CD14-positive monocyte (primary cell): ENCODE results near the gene TMEM59L. TPM values are rescaled to one million over a fixed set of nuclear protein-coding genes. Genes with fewer than 3 reads are reported as not detected.

ENCODE experiments used
- DNase-seq, 3 donors: peaks; one replicate each; pipeline ENCODE4 v3.0.0-alpha.2; 2011 to 2022
- H2AFZ ChIP-seq: 2 replicates; pipeline ENCODE4 v1.6.0; 2012; ENCODE audit warnings: mild to moderate bottlenecking, low read depth, low read length, inconsistent platforms; ENCODE audit not compliant: insufficient read depth, poor library complexity, severe bottlenecking
- H3K27ac ChIP-seq, 2 donors: 1 replicate in 1 of 2; 2 replicates in 1 of 2; pipeline ENCODE4 v1.5.1; 2012 to 2013; ENCODE audit warnings: low read length in 2 of 2, control low read depth in 1 of 2, inconsistent platforms in 1 of 2, low read depth in 1 of 2, mild to moderate bottlenecking in 1 of 2
- H3K27me3 ChIP-seq, 2 donors: one replicate each; pipeline versions ENCODE4 v1.6.0 to v1.6.1; 2011 to 2013; ENCODE audit warnings: low read length in 2 of 2; ENCODE audit not compliant: control insufficient read depth in 2 of 2, insufficient read depth in 2 of 2
- H3K36me3 ChIP-seq, 2 donors: replicated peaks in 1 of 2; 1 replicate in 1 of 2; 2 replicates in 1 of 2; pipeline versions ENCODE4 v1.5.1 to v1.6.1; 2012 to 2013; ENCODE audit warnings: low read length in 2 of 2, control low read depth in 1 of 2, inconsistent platforms in 1 of 2, mild to moderate bottlenecking in 1 of 2; ENCODE audit not compliant: insufficient read depth in 2 of 2, control insufficient read depth in 1 of 2
- H3K4me1 ChIP-seq, 2 donors: 1 replicate in 1 of 2; 2 replicates in 1 of 2; pipeline versions ENCODE4 v1.5.1 to v1.6.1; 2012 to 2013; ENCODE audit warnings: low read length in 2 of 2, control low read depth in 1 of 2, inconsistent platforms in 1 of 2, mild to moderate bottlenecking in 1 of 2, moderate library complexity in 1 of 2; ENCODE audit not compliant: insufficient read depth in 2 of 2, control insufficient read depth in 1 of 2
- H3K4me2 ChIP-seq: replicated peaks from 2 replicates; pipeline ENCODE3; 2012; ENCODE audit warnings: low read length, moderate library complexity, mild to moderate bottlenecking; ENCODE audit not compliant: poor library complexity, severe bottlenecking; ENCODE audit errors: extremely low read depth
- H3K4me3 ChIP-seq, 3 experiments: fragments of 200-600 bp in 1 of 3; sonication (generic) in 1 of 3; replicated peaks in 1 of 3; 1 replicate in 2 of 3; 2 replicates in 1 of 3; pipeline ENCODE4 v1.5.1; 2011 to 2013; ENCODE audit warnings: low read length in 3 of 3, mild to moderate bottlenecking in 3 of 3, control low read depth in 2 of 3, low read depth in 2 of 3, inconsistent platforms in 1 of 3, moderate library complexity in 1 of 3
- H3K79me2 ChIP-seq: 2 replicates; pipeline ENCODE4 v1.6.0; 2012; ENCODE audit warnings: mild to moderate bottlenecking, control low read depth, inconsistent platforms, low read length, moderate library complexity; ENCODE audit not compliant: insufficient read depth
- H3K9ac ChIP-seq: 2 replicates; pipeline ENCODE4 v1.6.0; 2017; ENCODE audit warnings: low read length, mild to moderate bottlenecking; ENCODE audit not compliant: insufficient read depth, poor library complexity, severe bottlenecking
- H3K9me3 ChIP-seq, 2 donors: replicated peaks in 1 of 2; 1 replicate in 1 of 2; 2 replicates in 1 of 2; pipeline versions ENCODE4 v1.5.1 to v1.6.1; 2012 to 2013; ENCODE audit warnings: low read length in 2 of 2, control low read depth in 1 of 2; ENCODE audit not compliant: control insufficient read depth in 1 of 2, insufficient read depth in 1 of 2
- H4K20me1 ChIP-seq: 2 replicates; pipeline ENCODE4 v1.6.0; 2012; ENCODE audit warnings: mild to moderate bottlenecking, low read length, control low read depth, moderate library complexity; ENCODE audit not compliant: insufficient read depth
- H3K27ac Mint-ChIP-seq, 7 donors: one replicate each; pipeline ENCODE4 v1.8.0; 2020; ENCODE audit warnings: mild to moderate bottlenecking in 7 of 7, mixed read lengths in 7 of 7, moderate library complexity in 6 of 7, inconsistent platforms in 2 of 7
- H3K27me3 Mint-ChIP-seq, 3 donors: one replicate each; pipeline ENCODE4 v1.8.0; 2021 to 2022; ENCODE audit warnings: low read depth in 3 of 3, mild to moderate bottlenecking in 3 of 3, mixed read lengths in 3 of 3, moderate library complexity in 3 of 3, inconsistent platforms in 1 of 3
- H3K36me3 Mint-ChIP-seq, 2 donors: one replicate each; pipeline ENCODE4 v1.8.0; 2020; ENCODE audit warnings: mixed read lengths in 2 of 2, inconsistent platforms in 1 of 2, mild to moderate bottlenecking in 1 of 2
- H3K4me1 Mint-ChIP-seq: one replicate; pipeline ENCODE4 v1.8.0; 2020; ENCODE audit warnings: mild to moderate bottlenecking, mixed read lengths
- H3K4me3 Mint-ChIP-seq, 2 donors: one replicate each; pipeline ENCODE4 v1.8.0; 2020; ENCODE audit warnings: mild to moderate bottlenecking in 2 of 2, mixed read lengths in 2 of 2, moderate library complexity in 1 of 2
- H3K9me3 Mint-ChIP-seq, 7 donors: one replicate each; pipeline ENCODE4 v1.8.0; 2020 to 2022; ENCODE audit warnings: mixed read lengths in 7 of 7, mild to moderate bottlenecking in 6 of 7, moderate library complexity in 6 of 7, inconsistent platforms in 2 of 7
- WGBS: methylation state at CpG from one replicate; pipeline ENCODE4 v1.1.5; 2013; ENCODE audit warnings: missing lambda C conversion rate; ENCODE audit not compliant: insufficient coverage; 5-methylcytosine and 5-hydroxymethylcytosine counted together
- intact Hi-C, 2 donors: fragments of 100-400 bp; cut with micrococcal nuclease; formaldehyde crosslinking; loops; one replicate each; pipeline versions ENCODE4 v1.15.0 to v1.15.1; 2023
- polyA plus RNA-seq, 3 donors: library from polyadenylated mRNA; depleted of rRNA in 1 of 3; unstranded in 2 of 3; stranded (reverse) in 1 of 3; fragments of 300-500 nt in 2 of 3; fragments of >200 nt in 1 of 3; fragmentation: Illumina TruSeq in 2 of 3; gene quantifications; 1 replicate in 2 of 3; 2 replicates in 1 of 3; pipeline ENCODE4 v1.2.3, GENCODE V29; 2012 to 2021
- TF ChIP-seq, protein P1 (sequence below): fragments of 200-600 bp; IDR thresholded peaks from one replicate; pipeline ENCODE4 v1.8.0; 2022; ENCODE audit warnings: antibody characterized with exemption, mild to moderate bottlenecking

TMEM59L gene
- polyA plus RNA-seq, 3 donors = not detected

DNA sequence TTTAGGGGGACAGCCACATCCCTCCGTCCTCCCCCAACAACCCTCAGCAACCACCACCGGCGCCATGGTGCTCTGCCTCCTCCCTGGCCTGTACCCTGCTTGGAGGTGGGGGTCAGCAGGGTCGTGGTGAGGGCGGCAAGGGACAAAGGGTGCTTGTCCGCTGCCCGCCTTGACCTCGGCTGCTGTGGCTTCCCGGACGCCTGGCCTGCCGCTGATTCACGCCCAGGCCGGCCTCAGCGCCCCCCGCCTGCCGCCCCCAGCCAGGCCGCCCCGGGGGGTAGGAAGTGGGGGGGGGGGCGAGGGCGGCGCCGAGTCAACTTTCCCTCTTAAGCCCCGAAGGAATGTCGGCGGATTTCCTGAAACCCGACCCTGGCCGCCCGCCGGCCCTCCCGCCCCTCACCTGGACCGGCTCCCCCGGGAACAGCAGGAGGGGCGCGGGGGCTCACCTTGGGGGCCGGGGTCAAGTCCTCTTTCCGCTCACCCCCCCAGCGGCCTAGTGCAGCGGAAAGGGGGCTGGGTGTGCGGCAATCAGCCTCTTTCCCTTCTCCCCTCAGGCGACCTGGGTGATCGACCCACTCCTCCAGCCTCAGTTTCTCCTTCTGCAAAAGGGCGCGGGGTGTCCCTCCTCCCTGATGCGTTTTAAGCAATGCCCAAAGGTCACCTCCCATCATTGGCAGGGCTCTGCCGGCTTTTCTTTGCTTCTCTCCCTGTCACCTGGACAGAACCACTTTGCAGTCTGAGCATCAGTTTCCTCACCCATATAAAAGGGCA lies 1.9 kb upstream of the TMEM59L start:
- no peaks in the 10 kb centered on the region for H3K36me3 ChIP-seq
- peaks cover 75 to 85% of the 10 kb centered on the region in 2 donors for H3K27me3 ChIP-seq
- H3K4me3 ChIP-seq = no peak overlapping the region
- WGBS = 1% methylated on average over 20 of the region's 45 CpGs
- H3K27ac ChIP-seq = no peak overlapping the region
- Mint-ChIP-seq H3K36me3 (peaks cover 3% of the 10 kb centered on the region in 2 donors), H3K27me3 (peaks cover 80 to 94% (median 85%) of the 10 kb centered on the region in 3 donors), H3K27ac (no peak overlapping the region), H3K4me1 (peaks cover 12% of the 10 kb centered on the region), H3K4me3 (peak overlapping the region in 1 of 2 donors; percentile 90), H3K9me3 (peaks cover 0 to 29% (median 14%) of the 10 kb centered on the region in 7 donors)
- intact Hi-C loops = no loop called here
- no peak overlapping the region for H2AFZ ChIP-seq
- H3K9me3 ChIP-seq = peaks cover 0 to 36% of the 10 kb centered on the region in 2 donors
- no peak for DNase-seq
- no peaks in the 10 kb centered on the region for H4K20me1 ChIP-seq
- no peaks in the 10 kb centered on the region for H3K79me2 ChIP-seq
- no peak overlapping the region for H3K9ac ChIP-seq
- TF ChIP-seq, protein P1, sequence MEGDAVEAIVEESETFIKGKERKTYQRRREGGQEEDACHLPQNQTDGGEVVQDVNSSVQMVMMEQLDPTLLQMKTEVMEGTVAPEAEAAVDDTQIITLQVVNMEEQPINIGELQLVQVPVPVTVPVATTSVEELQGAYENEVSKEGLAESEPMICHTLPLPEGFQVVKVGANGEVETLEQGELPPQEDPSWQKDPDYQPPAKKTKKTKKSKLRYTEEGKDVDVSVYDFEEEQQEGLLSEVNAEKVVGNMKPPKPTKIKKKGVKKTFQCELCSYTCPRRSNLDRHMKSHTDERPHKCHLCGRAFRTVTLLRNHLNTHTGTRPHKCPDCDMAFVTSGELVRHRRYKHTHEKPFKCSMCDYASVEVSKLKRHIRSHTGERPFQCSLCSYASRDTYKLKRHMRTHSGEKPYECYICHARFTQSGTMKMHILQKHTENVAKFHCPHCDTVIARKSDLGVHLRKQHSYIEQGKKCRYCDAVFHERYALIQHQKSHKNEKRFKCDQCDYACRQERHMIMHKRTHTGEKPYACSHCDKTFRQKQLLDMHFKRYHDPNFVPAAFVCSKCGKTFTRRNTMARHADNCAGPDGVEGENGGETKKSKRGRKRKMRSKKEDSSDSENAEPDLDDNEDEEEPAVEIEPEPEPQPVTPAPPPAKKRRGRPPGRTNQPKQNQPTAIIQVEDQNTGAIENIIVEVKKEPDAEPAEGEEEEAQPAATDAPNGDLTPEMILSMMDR = no peak
- H3K4me2 ChIP-seq = no peak overlapping the region
- peaks cover 0 to 9% of the 10 kb centered on the region in 2 donors for H3K4me1 ChIP-seq

DNA sequence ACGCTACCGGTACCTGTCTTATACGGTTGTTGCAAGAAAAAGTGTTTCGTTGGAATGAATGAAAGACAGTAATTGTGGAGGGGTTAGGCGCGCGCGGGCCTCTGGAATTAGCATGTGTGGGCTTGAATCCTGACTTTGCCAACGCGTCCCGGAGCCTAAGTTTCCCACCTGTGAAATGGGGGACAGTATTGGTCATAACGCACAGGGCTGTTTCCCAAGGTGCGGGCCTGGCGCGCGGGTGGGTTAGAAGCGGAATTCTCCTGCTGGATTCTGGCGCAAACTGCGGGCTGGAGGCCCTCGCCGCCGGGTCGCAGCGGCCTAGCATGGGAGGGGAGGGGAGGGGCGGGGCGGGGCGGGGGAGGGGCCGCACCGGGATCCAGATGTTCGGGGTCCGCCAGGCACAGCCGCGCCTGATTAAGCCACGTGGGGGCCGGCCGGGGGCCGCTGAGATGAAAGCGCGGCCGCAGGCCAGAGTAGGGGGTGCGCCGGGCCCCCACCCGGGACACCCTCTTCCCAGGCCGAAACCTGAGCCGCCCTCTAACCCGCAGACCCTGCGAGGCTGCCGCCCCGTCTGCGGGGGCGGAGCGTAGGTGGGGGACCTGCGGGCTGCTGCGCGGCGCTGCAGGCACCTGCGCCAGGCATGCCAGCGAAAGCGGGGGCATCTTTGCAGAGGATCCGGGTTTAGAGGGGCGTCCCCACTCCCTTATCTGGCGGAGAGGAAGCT lies 1.2 kb upstream of the TMEM59L start:
- WGBS = 1% methylated on average over 40 of the region's 62 CpGs
- intact Hi-C loops = no loop called here
- H3K27ac Mint-ChIP-seq = no peak overlapping the region
- no peak overlapping the region for H3K9ac ChIP-seq
- H2AFZ ChIP-seq = no peak overlapping the region
- peaks cover 12% of the 10 kb centered on the region for H3K4me1 Mint-ChIP-seq
- H3K36me3 Mint-ChIP-seq = peaks cover 3% of the 10 kb centered on the region in 2 donors
- H3K4me1 ChIP-seq = peaks cover 0 to 9% of the 10 kb centered on the region in 2 donors
- peak overlapping the region in 1 of 2 donors; percentile 90 for H3K4me3 Mint-ChIP-seq
- peaks cover 72 to 89% of the 10 kb centered on the region in 2 donors for H3K27me3 ChIP-seq
- H3K4me3 ChIP-seq = no peak overlapping the region
- H3K27ac ChIP-seq = no peak overlapping the region
- peaks cover 86 to 96% (median 92%) of the 10 kb centered on the region in 3 donors for H3K27me3 Mint-ChIP-seq
- no peaks in the 10 kb centered on the region for H3K79me2 ChIP-seq
- no peak overlapping the region for H3K4me2 ChIP-seq
- H4K20me1 ChIP-seq = no peaks in the 10 kb centered on the region
- H3K9me3 ChIP-seq = peaks cover 0 to 36% of the 10 kb centered on the region in 2 donors
- no peak for DNase-seq
- peaks cover 0 to 29% (median 14%) of the 10 kb centered on the region in 7 donors for H3K9me3 Mint-ChIP-seq
- no peaks in the 10 kb centered on the region for H3K36me3 ChIP-seq
- TF ChIP-seq, protein P1 = no peak
